ENCODE data around the gene CDK5RAP1.
"Not testable (repeated sequence)": the region's sequence is repeated elsewhere in the genome, so short reads cannot be mapped to it uniquely, and the experiment has no call there.

CDK5RAP1 gene, protein sequence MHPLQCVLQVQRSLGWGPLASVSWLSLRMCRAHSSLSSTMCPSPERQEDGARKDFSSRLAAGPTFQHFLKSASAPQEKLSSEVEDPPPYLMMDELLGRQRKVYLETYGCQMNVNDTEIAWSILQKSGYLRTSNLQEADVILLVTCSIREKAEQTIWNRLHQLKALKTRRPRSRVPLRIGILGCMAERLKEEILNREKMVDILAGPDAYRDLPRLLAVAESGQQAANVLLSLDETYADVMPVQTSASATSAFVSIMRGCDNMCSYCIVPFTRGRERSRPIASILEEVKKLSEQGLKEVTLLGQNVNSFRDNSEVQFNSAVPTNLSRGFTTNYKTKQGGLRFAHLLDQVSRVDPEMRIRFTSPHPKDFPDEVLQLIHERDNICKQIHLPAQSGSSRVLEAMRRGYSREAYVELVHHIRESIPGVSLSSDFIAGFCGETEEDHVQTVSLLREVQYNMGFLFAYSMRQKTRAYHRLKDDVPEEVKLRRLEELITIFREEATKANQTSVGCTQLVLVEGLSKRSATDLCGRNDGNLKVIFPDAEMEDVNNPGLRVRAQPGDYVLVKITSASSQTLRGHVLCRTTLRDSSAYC

DNA sequence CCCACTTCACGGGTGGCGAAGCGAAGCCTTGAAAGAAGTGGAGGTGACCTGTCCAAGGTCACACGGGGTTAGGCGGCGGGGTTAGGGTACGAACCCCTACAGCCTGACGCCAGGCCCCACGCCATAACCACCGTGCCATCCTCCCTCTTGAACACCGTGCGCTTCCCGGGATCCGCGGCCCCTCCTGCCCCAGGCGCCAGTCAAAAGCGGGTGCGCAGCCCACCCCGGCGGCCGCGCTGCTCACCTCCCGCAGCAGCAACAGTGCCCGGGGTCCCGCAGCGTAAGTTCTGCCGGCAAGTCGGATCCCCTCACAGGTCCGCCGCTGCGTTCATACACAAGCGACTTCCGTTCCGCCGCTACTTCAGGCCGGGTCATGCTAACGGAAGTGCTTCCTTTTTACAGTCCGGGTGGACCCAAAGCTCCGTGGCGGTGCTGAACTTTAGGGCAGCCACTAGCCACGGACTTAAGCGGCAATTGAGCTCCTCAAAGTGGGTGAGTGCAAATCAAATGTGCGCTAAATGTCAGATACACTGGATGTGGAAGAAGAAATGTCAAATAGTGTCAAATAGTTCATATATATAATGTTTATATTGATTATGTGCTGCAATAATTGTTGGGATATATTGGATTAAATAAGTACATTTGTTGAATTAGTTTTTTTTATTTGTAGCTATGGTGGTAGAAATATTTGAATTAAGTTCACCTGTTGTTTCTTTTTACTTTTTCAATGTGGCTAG lies at the start of gene CDK5RAP1:
TSS of gene CDK5RAP1 (minus strand) at position 336 of the 737 bp plus-strand sequence. CDS start 4,455 bp downstream, outside the sequence.
- peak; percentile 85 to 97 for DNase-seq

DNA sequence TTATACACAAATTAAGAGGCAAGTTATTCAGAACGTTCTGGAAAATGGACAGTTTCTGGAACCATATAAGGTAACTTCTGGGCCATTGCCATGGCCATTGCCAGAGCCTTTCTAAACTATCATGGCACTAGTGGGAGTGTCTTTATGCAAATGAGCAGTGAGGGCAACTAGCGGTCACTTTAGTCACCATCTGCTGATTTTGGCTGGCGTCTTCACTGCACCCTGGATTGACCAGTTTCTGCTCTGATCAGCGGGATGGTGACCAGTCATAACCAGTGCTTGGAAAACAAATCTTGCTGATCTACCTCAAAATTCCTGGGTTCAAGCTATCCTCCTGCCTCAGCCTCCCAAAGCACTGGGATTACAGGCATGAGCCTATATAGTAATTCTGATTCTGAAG lies 49.5 kb upstream of the CDK5RAP1 start:
- DNase-seq, result no peak

GRCh38 chr20:33445881-33446625 lies 44.7 kb upstream of the CDK5RAP1 start:
- DNase-seq, result no peak

- DNase-seq, result peak; percentile 21 to 35
These were observed 43.7 kb upstream of the CDK5RAP1 start for GRCh38 chr20:33444797-33445560.

DNA sequence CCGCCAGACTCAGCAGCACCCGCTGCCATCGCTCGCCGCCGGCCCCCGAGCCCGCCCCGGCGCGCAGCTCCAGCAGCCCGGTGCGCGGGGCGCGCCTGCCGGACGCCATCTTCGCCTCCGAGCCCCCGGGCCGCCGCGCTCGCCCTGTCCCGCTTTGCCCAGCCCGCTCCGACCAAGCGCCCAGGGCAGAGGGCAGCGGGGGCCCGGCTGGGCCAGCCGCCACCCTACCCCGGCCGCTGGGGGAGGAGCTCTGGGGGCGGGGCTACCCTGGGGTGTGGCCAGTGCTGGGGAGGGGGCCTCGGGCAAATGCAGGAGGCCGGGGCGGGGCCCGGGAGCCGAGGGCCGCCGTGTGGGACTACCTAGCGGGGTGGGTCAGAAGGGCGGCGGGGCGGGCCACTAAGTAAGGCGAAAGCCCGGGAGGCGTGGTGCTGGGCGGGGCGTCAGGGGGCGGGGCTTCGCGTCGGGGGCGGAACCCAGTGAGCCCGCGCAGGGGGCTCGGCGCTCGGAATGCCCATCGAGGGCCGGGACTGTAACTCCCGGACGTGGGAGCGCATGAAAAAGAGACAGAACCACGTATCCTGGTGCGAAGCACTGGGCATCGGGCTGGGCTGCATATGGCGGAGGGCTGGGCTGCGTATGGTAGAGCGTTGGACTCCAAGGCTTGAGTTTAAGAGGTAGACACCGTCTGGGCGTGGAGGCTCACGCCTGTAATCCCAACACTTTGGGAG lies 42.4 kb upstream of the CDK5RAP1 start, which contains the start of gene SNTA1:
TSS of gene SNTA1 (minus strand) at position 252 of the 728 bp plus-strand sequence. CDS start at position 109, 143 bp downstream.
- peak; percentile 68 to 95 for DNase-seq

- no peak for DNase-seq
These were observed 41.7 kb upstream of the CDK5RAP1 start for GRCh38 chr20:33443006-33443511.

GRCh38 chr20:33442136-33443005 lies 41.1 kb upstream of the CDK5RAP1 start:
- no peak for DNase-seq

DNA sequence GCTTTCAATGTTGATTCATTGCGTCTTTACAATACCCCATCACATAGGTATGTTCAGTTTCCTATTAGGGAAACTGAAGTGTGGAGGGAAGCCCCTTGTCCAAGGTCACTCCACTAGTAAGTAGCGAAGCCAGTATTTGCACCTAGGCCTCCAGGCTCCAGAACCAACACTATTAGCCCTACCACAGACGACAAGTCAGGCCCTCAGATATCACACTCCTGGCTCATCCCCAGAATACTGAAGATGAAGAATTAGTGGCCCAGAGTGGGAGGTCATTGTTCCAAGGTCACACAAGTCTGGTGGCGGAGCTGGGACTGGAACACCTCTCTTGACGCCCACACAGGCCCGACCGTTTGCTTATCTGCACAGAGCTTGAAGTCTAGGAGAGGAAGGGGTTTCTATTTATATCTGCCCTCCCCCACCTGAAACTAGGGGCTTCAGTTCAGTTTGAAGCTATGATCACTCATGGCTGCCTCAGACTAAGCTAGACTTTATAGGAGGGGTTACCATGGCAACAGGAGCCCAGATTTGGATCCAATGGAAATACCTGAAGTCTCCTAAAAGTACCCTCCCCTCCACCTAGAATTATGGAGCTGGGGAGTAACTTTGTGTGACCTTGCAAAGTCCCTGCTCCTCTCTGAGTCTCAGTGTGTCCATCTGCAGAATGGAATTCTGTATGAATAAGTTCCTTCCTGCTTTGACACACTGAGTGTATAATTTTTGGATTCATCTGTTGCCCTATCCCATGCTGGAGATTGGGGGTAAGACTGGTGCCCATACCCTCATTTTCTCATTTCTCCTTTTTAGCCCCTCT lies 40.0 kb upstream of the CDK5RAP1 start:
- DNase-seq, result no peak

- not testable (repeated sequence) for DNase-seq
These were observed 39.2 kb upstream of the CDK5RAP1 start for GRCh38 chr20:33440562-33440961.

DNA sequence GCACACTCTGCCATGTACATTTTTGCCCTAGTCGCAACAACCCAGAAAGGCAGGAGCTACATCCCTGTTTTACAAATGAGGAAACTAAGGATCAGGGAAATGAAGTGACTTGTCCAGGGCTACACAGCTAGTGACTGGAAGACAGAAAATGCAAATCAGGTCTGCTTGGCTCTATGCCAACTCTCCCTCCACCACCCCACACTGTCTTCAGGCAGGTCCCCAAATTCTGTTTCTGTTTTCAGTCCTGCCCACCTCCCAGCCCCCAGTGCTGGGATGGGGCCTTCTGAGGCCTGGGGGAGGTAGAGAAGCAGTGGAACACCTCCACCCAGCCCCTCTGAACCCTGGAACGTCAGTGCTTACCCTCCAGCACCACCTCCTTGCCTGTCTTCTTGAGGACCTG lies 37.2 kb upstream of the CDK5RAP1 start:
- DNase-seq, result no peak

GRCh38 chr20:33437141-33437911 lies 36.0 kb upstream of the CDK5RAP1 start:
- DNase-seq, result no peak

- no peak for DNase-seq
These were observed 33.1 kb upstream of the CDK5RAP1 start for GRCh38 chr20:33434434-33434833.

DNA sequence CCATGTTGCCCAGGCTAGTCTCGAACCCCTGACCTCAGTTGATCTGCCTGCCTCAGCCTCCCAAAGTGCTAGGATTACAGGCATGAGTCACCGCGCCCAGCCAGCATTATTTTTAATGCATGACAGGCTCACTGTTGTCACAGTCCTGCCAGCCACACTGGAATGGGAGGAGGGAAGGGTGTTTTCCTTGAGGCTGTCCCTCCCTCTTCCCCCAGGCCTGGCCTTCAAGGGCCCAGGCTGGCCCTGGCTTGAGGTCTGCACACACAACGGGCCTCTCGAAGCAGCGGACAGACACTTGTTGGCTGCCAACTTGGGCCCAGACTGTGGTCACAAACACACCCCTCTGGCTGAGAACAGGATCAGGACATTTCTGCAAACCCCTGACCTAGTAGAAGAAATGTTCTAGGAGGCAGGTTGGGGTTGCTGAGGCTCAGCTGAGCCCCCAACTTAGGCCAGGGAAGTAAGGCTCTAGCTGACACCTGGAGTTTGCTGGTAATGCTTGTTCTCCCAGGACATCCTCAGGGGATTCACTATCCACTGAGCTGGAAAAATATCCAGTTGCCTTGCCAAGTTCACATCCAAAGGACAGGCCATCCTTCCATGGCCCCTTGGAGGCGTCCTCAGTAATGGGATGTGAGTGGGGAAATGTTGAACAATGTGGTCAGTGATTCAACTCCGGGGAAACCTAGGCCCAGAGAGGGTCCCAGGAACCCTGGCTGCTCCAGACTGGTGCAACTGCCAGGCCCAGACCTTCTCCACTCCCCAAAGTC lies 32.3 kb upstream of the CDK5RAP1 start:
- no peak for DNase-seq

- DNase-seq, result no peak
These were observed 30.6 kb upstream of the CDK5RAP1 start for GRCh38 chr20:33431797-33432381.

- DNase-seq, result not testable (repeated sequence)
These were observed 22.6 kb upstream of the CDK5RAP1 start for GRCh38 chr20:33423875-33424274.

GRCh38 chr20:33423141-33423834 lies 22.0 kb upstream of the CDK5RAP1 start:
- no peak for DNase-seq

All from NCI-H526 (cell line).